ENCODE data around the gene NRCAM. TPM values are rescaled to one million over a fixed set of nuclear protein-coding genes. Genes with fewer than 3 reads are reported as not detected.

Gene NRCAM
- total RNA-seq, 1 donor = 1.3 TPM

- no peak for TF ChIP-seq CTCF (IDR thresholded peaks at IDR 0.05; ENCODE audit: insufficient read depth, low read depth, low read length)
- no peak for DNase-seq (ENCODE audit: low read depth)
- H3K4me3 ChIP-seq (ENCODE audit: low read depth, low read length) = no peak overlapping the region
Measured at GRCh38 chr7:108421720-108422331, 34.4 kb downstream of the NRCAM start.

GRCh38 chr7:108419961-108420908 is 36.0 kb downstream of the NRCAM start:
- TF ChIP-seq CTCF (IDR thresholded peaks at IDR 0.05; ENCODE audit: insufficient read depth, low read depth, low read length) = no peak
- no peak overlapping the region for H3K4me3 ChIP-seq (ENCODE audit: low read depth, low read length)
- no peak for DNase-seq (ENCODE audit: low read depth)

GRCh38 chr7:108418946-108419345 is 37.3 kb downstream of the NRCAM start:
- DNase-seq (ENCODE audit: low read depth) = no peak
- no peak for TF ChIP-seq CTCF (IDR thresholded peaks at IDR 0.05; ENCODE audit: insufficient read depth, low read depth, low read length)
- H3K4me3 ChIP-seq (ENCODE audit: low read depth, low read length) = no peak overlapping the region

GRCh38 chr7:108417926-108418325 is 38.3 kb downstream of the NRCAM start:
- TF ChIP-seq CTCF (IDR thresholded peaks at IDR 0.05; ENCODE audit: insufficient read depth, low read depth, low read length) = no peak
- DNase-seq (ENCODE audit: low read depth) = no peak
- no peak overlapping the region for H3K4me3 ChIP-seq (ENCODE audit: low read depth, low read length)

GRCh38 chr7:108417144-108417543 is 39.1 kb downstream of the NRCAM start:
- TF ChIP-seq CTCF (IDR thresholded peaks at IDR 0.05; ENCODE audit: insufficient read depth, low read depth, low read length) = no peak
- H3K4me3 ChIP-seq (ENCODE audit: low read depth, low read length) = no peak overlapping the region
- DNase-seq (ENCODE audit: low read depth) = no peak

- TF ChIP-seq CTCF (IDR thresholded peaks at IDR 0.05; ENCODE audit: insufficient read depth, low read depth, low read length) = no peak
- DNase-seq (ENCODE audit: low read depth) = no peak
Measured at GRCh38 chr7:108415821-108416536, 40.3 kb downstream of the NRCAM start.

More at GRCh38 chr7:108415821-108416536, 40.3 kb downstream of the NRCAM start:
- no peak overlapping the region for H3K4me3 ChIP-seq (ENCODE audit: low read depth, low read length)
